ENCODE data around the gene APOL1. TPM values are rescaled to one million over a fixed set of nuclear protein-coding genes. Genes with fewer than 3 reads are reported as not detected.

Gene APOL1
- total RNA-seq, 1 donor from 2014 or later, result 4.7 TPM

DNA sequence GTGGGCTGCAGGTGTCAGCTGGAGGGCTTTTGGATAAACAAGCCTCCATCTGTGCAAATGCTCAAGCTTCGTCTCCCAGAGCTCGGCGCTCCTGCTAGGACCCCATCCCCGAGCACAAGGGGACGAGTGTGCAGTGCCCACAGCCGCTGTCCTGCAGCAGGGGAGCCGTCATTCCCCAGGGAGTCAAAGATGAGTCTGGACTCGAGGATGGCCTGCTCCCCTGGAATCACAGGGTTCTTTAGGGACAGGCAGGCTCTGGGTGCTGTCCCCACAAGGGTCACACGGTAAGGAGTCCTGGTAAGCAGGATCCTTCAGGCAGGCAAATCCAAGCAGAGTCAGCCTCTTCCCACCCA lies 50.2 kb downstream of the APOL1 start:
- Histone ChIP-seq H3K4me3 (ENCODE audit: low read length in 3 of 3) (no peak overlapping the region), H3K27me3 (ENCODE audit: control insufficient read depth in 3 of 3, insufficient read depth in 3 of 3, low read length in 3 of 3) (no peaks in the 10 kb centered on the region), H3K9me3 (ENCODE audit: control insufficient read depth in 3 of 3, low read length in 3 of 3) (no peaks in the 10 kb centered on the region), H3K9ac (ENCODE audit: low read depth in 1 of 3, low read length in 3 of 3) (no peak overlapping the region), H3K36me3 (ENCODE audit: control insufficient read depth in 3 of 3, insufficient read depth in 3 of 3, low read length in 3 of 3) (peaks cover 81 to 91% (median 88%) of the 10 kb centered on the region in 3 donors), H3K27ac (ENCODE audit: low read depth, low read length) (no peak overlapping the region), H3K4me1 (ENCODE audit: control insufficient read depth in 3 of 3, insufficient read depth in 3 of 3, low read length in 3 of 3) (peaks cover 0 to 6% (median 0%) of the 10 kb centered on the region in 3 donors)

DNA sequence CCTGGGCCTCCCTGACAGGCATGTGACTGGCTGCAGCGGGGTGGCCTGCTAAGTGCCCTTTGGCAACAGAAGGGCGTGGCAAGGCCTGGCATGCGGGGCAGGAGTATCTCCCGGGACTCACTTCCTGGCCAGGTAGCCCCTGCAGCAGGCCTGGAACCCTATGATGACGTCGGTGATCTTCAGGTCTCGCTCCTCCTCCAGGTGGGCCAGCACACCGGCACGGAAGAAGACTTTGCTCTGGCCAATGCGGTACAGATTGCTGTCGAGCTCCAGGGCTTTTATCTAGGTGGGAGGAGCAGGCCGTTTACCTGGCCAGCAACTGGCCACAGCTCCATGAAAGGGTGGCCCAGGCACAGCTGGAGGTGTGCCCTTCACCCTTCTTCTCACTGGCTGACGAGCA lies 50.9 kb downstream of the APOL1 start:
- H3K9me3 ChIP-seq (ENCODE audit: control insufficient read depth in 3 of 3, low read length in 3 of 3), result no peaks in the 10 kb centered on the region
- H3K27me3 ChIP-seq (ENCODE audit: control insufficient read depth in 3 of 3, insufficient read depth in 3 of 3, low read length in 3 of 3), result no peaks in the 10 kb centered on the region
- peaks cover 0 to 6% (median 0%) of the 10 kb centered on the region in 3 donors for H3K4me1 ChIP-seq (ENCODE audit: control insufficient read depth in 3 of 3, insufficient read depth in 3 of 3, low read length in 3 of 3)
- H3K9ac ChIP-seq (ENCODE audit: low read depth in 1 of 3, low read length in 3 of 3), result no peak overlapping the region
- peaks cover 80 to 89% (median 86%) of the 10 kb centered on the region in 3 donors for H3K36me3 ChIP-seq (ENCODE audit: control insufficient read depth in 3 of 3, insufficient read depth in 3 of 3, low read length in 3 of 3)
- no peak overlapping the region for H3K27ac ChIP-seq (ENCODE audit: low read depth, low read length)
- H3K4me3 ChIP-seq (ENCODE audit: low read length in 3 of 3), result no peak overlapping the region

DNA sequence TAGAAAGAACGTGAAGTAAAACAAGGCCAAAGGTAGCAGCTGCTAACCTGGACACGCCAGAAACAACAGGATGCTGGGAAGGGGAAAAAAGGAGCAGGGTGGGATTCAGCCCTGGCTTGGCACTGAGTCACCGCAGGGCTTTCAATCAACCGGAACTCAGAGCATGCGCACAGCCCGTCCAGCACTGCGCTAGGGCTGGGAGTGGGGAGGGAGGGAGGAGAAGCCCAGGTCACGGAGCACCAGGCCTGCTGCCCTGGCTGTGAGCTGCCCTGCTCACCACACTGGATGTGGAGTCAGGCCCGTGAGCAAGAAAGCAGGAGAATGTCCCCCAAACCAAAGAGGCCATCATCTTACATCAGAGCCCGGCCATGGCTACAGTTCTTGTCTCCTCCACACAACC lies 51.5 kb downstream of the APOL1 start:
- Histone ChIP-seq H3K9me3 (ENCODE audit: control insufficient read depth in 3 of 3, low read length in 3 of 3) (no peaks in the 10 kb centered on the region), H3K27me3 (ENCODE audit: control insufficient read depth in 3 of 3, insufficient read depth in 3 of 3, low read length in 3 of 3) (no peaks in the 10 kb centered on the region), H3K27ac (ENCODE audit: low read depth, low read length) (no peak overlapping the region), H3K4me1 (ENCODE audit: control insufficient read depth in 3 of 3, insufficient read depth in 3 of 3, low read length in 3 of 3) (peaks cover 0 to 6% (median 0%) of the 10 kb centered on the region in 3 donors), H3K9ac (ENCODE audit: low read depth in 1 of 3, low read length in 3 of 3) (no peak overlapping the region), H3K36me3 (ENCODE audit: control insufficient read depth in 3 of 3, insufficient read depth in 3 of 3, low read length in 3 of 3) (peaks cover 80 to 90% (median 86%) of the 10 kb centered on the region in 3 donors), H3K4me3 (ENCODE audit: low read length in 3 of 3) (no peak overlapping the region)

- H3K9me3 ChIP-seq (ENCODE audit: control insufficient read depth in 3 of 3, low read length in 3 of 3), result no peaks in the 10 kb centered on the region
- H3K27ac ChIP-seq (ENCODE audit: low read depth, low read length), result no peak overlapping the region
- H3K27me3 ChIP-seq (ENCODE audit: control insufficient read depth in 3 of 3, insufficient read depth in 3 of 3, low read length in 3 of 3), result no peaks in the 10 kb centered on the region
- no peak overlapping the region for H3K9ac ChIP-seq (ENCODE audit: low read depth in 1 of 3, low read length in 3 of 3)
- H3K4me3 ChIP-seq (ENCODE audit: low read length in 3 of 3), result no peak overlapping the region
- peaks cover 0 to 6% (median 0%) of the 10 kb centered on the region in 3 donors for H3K4me1 ChIP-seq (ENCODE audit: control insufficient read depth in 3 of 3, insufficient read depth in 3 of 3, low read length in 3 of 3)
- peaks cover 74 to 85% (median 80%) of the 10 kb centered on the region in 3 donors for H3K36me3 ChIP-seq (ENCODE audit: control insufficient read depth in 3 of 3, insufficient read depth in 3 of 3, low read length in 3 of 3)
These were observed 52.9 kb downstream of the APOL1 start for GRCh38 chr22:36305813-36306212.

DNA sequence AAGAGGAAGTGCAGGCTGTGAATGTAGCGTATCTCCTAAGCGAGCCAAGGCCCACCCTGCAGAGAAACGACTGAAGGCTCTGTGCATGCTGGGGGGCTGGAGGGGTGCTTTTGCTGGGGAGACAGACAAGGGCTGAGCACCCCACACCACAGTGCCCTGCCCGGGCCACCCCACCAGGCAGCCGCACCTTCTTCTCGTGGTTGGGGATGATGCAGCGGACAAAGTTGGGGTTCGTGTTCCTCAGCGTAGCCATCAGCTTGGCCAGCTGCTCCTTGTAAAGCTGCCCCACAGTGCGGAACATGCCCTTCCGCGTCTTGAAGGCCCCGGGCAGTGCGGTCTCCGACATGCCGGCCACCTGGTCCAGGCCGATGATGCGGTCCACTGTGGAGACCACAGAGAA lies 53.3 kb downstream of the APOL1 start:
- Histone ChIP-seq H3K36me3 (ENCODE audit: control insufficient read depth in 3 of 3, insufficient read depth in 3 of 3, low read length in 3 of 3) (peaks cover 74 to 85% (median 80%) of the 10 kb centered on the region in 3 donors), H3K27me3 (ENCODE audit: control insufficient read depth in 3 of 3, insufficient read depth in 3 of 3, low read length in 3 of 3) (no peaks in the 10 kb centered on the region), H3K9me3 (ENCODE audit: control insufficient read depth in 3 of 3, low read length in 3 of 3) (no peaks in the 10 kb centered on the region), H3K4me3 (ENCODE audit: low read length in 3 of 3) (no peak overlapping the region), H3K27ac (ENCODE audit: low read depth, low read length) (no peak overlapping the region), H3K9ac (ENCODE audit: low read depth in 1 of 3, low read length in 3 of 3) (no peak overlapping the region), H3K4me1 (ENCODE audit: control insufficient read depth in 3 of 3, insufficient read depth in 3 of 3, low read length in 3 of 3) (peaks cover 0 to 6% (median 0%) of the 10 kb centered on the region in 3 donors)

GRCh38 chr22:36308880-36309279 lies 55.9 kb downstream of the APOL1 start:
- Histone ChIP-seq H3K9me3 (ENCODE audit: control insufficient read depth in 3 of 3, low read length in 3 of 3) (no peaks in the 10 kb centered on the region), H3K4me1 (ENCODE audit: control insufficient read depth in 3 of 3, insufficient read depth in 3 of 3, low read length in 3 of 3) (peaks cover 0 to 5% (median 0%) of the 10 kb centered on the region in 3 donors), H3K27ac (ENCODE audit: low read depth, low read length) (no peak overlapping the region), H3K27me3 (ENCODE audit: control insufficient read depth in 3 of 3, insufficient read depth in 3 of 3, low read length in 3 of 3) (no peaks in the 10 kb centered on the region), H3K36me3 (ENCODE audit: control insufficient read depth in 3 of 3, insufficient read depth in 3 of 3, low read length in 3 of 3) (peaks cover 77 to 83% (median 81%) of the 10 kb centered on the region in 3 donors), H3K4me3 (ENCODE audit: low read length in 3 of 3) (no peak overlapping the region), H3K9ac (ENCODE audit: low read depth in 1 of 3, low read length in 3 of 3) (no peak overlapping the region)

GRCh38 chr22:36311386-36312085 lies 58.6 kb downstream of the APOL1 start:
- H3K36me3 ChIP-seq (ENCODE audit: control insufficient read depth in 3 of 3, insufficient read depth in 3 of 3, low read length in 3 of 3), result peaks cover 68 to 76% (median 69%) of the 10 kb centered on the region in 3 donors
- H3K4me1 ChIP-seq (ENCODE audit: control insufficient read depth in 3 of 3, insufficient read depth in 3 of 3, low read length in 3 of 3), result no peaks in the 10 kb centered on the region
- H3K4me3 ChIP-seq (ENCODE audit: low read length in 3 of 3), result no peak overlapping the region
- no peaks in the 10 kb centered on the region for H3K9me3 ChIP-seq (ENCODE audit: control insufficient read depth in 3 of 3, low read length in 3 of 3)
- H3K27ac ChIP-seq (ENCODE audit: low read depth, low read length), result no peak overlapping the region
- H3K9ac ChIP-seq (ENCODE audit: low read depth in 1 of 3, low read length in 3 of 3), result no peak overlapping the region
- no peaks in the 10 kb centered on the region for H3K27me3 ChIP-seq (ENCODE audit: control insufficient read depth in 3 of 3, insufficient read depth in 3 of 3, low read length in 3 of 3)

- no peak overlapping the region for H3K4me3 ChIP-seq (ENCODE audit: low read length in 3 of 3)
- no peak overlapping the region for H3K27ac ChIP-seq (ENCODE audit: low read depth, low read length)
- no peaks in the 10 kb centered on the region for H3K27me3 ChIP-seq (ENCODE audit: control insufficient read depth in 3 of 3, insufficient read depth in 3 of 3, low read length in 3 of 3)
- H3K4me1 ChIP-seq (ENCODE audit: control insufficient read depth in 3 of 3, insufficient read depth in 3 of 3, low read length in 3 of 3), result peaks cover 13 to 25% (median 19%) of the 10 kb centered on the region in 3 donors
- peaks cover 65 to 74% (median 74%) of the 10 kb centered on the region in 3 donors for H3K36me3 ChIP-seq (ENCODE audit: control insufficient read depth in 3 of 3, insufficient read depth in 3 of 3, low read length in 3 of 3)
- no peak overlapping the region for H3K9ac ChIP-seq (ENCODE audit: low read depth in 1 of 3, low read length in 3 of 3)
- no peaks in the 10 kb centered on the region for H3K9me3 ChIP-seq (ENCODE audit: control insufficient read depth in 3 of 3, low read length in 3 of 3)
These were observed 62.4 kb downstream of the APOL1 start for GRCh38 chr22:36315325-36315724.

- H3K27me3 ChIP-seq (ENCODE audit: control insufficient read depth in 3 of 3, insufficient read depth in 3 of 3, low read length in 3 of 3), result no peaks in the 10 kb centered on the region
- H3K4me3 ChIP-seq (ENCODE audit: low read length in 3 of 3), result no peak overlapping the region
- peaks cover 62 to 72% (median 71%) of the 10 kb centered on the region in 3 donors for H3K36me3 ChIP-seq (ENCODE audit: control insufficient read depth in 3 of 3, insufficient read depth in 3 of 3, low read length in 3 of 3)
- no peaks in the 10 kb centered on the region for H3K9me3 ChIP-seq (ENCODE audit: control insufficient read depth in 3 of 3, low read length in 3 of 3)
- no peak overlapping the region for H3K9ac ChIP-seq (ENCODE audit: low read depth in 1 of 3, low read length in 3 of 3)
- H3K27ac ChIP-seq (ENCODE audit: low read depth, low read length), result no peak overlapping the region
- H3K4me1 ChIP-seq (ENCODE audit: control insufficient read depth in 3 of 3, insufficient read depth in 3 of 3, low read length in 3 of 3), result peaks cover 13 to 25% (median 23%) of the 10 kb centered on the region in 3 donors
These were observed 63.5 kb downstream of the APOL1 start for GRCh38 chr22:36316419-36316818.
